Peyer's patch (tissue), 4 donors: ENCODE data around the gene SLC18A3.

Source experiments
- CTCF ChIP-seq, 6 experiments: fragments of 450-650 bp in 4 of 6; fragments of 200-600 bp in 2 of 6; sonication (generic) in 1 of 6; IDR thresholded peaks; one replicate each; pipeline ENCODE4 v1.5.1; 2017 to 2019; ENCODE audit warnings: antibody characterized with exemption in 6 of 6, mild to moderate bottlenecking in 3 of 6, moderate library complexity in 1 of 6
- POLR2A ChIP-seq, 2 donors: fragments of 450-650 bp; IDR thresholded peaks; one replicate each; pipeline ENCODE4 v1.5.1; 2017; ENCODE audit warnings: antibody characterized with exemption in 2 of 2, mild to moderate bottlenecking in 2 of 2, moderate library complexity in 2 of 2

GRCh38 chr10:49601857-49602256 is 8.3 kb upstream of the SLC18A3 start:
- TF ChIP-seq CTCF (IDR thresholded peaks at IDR 0.05) (no peak), POLR2A (IDR thresholded peaks at IDR 0.05) (no peak)
